ENCODE results near the gene TOX3.

DNA sequence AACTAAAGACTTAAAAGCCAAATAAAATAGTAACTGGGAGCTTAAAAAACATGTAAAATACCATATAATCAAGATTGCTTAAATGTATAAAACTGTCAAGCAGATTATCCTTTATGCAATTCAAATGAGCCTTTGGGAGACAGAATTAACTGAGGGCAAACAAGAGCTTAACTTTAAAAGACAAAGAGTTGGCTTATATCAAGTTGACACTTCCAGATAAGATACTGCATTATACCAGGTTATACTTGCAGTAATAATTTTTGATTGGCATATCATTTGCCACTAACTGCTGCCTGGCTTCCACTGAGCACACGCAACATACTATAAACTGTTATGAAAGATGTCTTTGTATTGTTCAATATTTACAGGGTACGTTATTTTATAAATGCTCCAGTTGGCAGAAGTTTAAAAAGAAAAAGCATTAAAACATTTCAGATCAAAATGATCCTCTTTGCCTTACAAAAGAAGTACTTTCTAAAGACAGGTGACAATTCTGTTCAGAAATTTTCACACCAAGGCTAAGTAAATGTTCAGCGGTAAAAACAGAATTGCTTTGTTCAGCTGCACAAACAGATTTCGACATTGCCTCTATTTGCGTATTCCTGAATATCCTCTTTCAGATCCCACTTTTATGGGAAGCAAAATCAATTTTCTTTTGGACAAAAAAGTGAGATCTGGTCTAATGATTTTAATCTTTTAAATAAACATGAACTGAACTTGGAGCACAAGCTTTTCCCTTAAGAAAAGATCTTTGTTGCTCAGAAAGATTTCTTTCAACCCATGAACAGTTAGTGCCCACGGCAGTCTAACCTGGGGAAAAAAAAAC lies 50.7 kb downstream of the TOX3 start:
- TF ChIP-seq, protein P1, sequence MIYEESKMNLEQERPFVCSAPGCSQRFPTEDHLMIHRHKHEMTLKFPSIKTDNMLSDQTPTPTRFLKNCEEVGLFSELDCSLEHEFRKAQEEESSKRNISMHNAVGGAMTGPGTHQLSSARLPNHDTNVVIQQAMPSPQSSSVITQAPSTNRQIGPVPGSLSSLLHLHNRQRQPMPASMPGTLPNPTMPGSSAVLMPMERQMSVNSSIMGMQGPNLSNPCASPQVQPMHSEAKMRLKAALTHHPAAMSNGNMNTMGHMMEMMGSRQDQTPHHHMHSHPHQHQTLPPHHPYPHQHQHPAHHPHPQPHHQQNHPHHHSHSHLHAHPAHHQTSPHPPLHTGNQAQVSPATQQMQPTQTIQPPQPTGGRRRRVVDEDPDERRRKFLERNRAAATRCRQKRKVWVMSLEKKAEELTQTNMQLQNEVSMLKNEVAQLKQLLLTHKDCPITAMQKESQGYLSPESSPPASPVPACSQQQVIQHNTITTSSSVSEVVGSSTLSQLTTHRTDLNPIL (CRISPR knock-in tag; IDR thresholded peaks at IDR 0.05; ENCODE audit: low read depth) = no peak
- TF ChIP-seq CSDC2 (CRISPR knock-in tag; IDR thresholded peaks at IDR 0.05) = no peak
- no peak for TF ChIP-seq TOX (CRISPR knock-in tag; IDR thresholded peaks at IDR 0.05; ENCODE audit: borderline replicate concordance)
- TF ChIP-seq BACH2 (CRISPR knock-in tag; IDR thresholded peaks at IDR 0.05; ENCODE audit: borderline replicate concordance) = no peak
- no peak for TF ChIP-seq GLIS3 (CRISPR knock-in tag; IDR thresholded peaks at IDR 0.05)
- TF ChIP-seq, protein P2, sequence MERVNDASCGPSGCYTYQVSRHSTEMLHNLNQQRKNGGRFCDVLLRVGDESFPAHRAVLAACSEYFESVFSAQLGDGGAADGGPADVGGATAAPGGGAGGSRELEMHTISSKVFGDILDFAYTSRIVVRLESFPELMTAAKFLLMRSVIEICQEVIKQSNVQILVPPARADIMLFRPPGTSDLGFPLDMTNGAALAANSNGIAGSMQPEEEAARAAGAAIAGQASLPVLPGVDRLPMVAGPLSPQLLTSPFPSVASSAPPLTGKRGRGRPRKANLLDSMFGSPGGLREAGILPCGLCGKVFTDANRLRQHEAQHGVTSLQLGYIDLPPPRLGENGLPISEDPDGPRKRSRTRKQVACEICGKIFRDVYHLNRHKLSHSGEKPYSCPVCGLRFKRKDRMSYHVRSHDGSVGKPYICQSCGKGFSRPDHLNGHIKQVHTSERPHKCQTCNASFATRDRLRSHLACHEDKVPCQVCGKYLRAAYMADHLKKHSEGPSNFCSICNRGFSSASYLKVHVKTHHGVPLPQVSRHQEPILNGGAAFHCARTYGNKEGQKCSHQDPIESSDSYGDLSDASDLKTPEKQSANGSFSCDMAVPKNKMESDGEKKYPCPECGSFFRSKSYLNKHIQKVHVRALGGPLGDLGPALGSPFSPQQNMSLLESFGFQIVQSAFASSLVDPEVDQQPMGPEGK (CRISPR knock-in tag; IDR thresholded peaks at IDR 0.05; ENCODE audit: borderline replicate concordance) = no peak
- no peak for TF ChIP-seq RARB (CRISPR knock-in tag; IDR thresholded peaks at IDR 0.05)
- TF ChIP-seq ESRRG (CRISPR knock-in tag; IDR thresholded peaks at IDR 0.05) = no peak
- TF ChIP-seq PPARA (CRISPR knock-in tag; IDR thresholded peaks at IDR 0.05; ENCODE audit: borderline replicate concordance) = no peak
- TF ChIP-seq ZNF8 (CRISPR knock-in tag; IDR thresholded peaks at IDR 0.05) = no peak
- TF ChIP-seq ZFP30 (CRISPR knock-in tag; IDR thresholded peaks at IDR 0.05) = no peak
- TF ChIP-seq ARNTL (CRISPR knock-in tag; IDR thresholded peaks at IDR 0.05; ENCODE audit: borderline replicate concordance, low read depth) = no peak
- TF ChIP-seq, protein P3, sequence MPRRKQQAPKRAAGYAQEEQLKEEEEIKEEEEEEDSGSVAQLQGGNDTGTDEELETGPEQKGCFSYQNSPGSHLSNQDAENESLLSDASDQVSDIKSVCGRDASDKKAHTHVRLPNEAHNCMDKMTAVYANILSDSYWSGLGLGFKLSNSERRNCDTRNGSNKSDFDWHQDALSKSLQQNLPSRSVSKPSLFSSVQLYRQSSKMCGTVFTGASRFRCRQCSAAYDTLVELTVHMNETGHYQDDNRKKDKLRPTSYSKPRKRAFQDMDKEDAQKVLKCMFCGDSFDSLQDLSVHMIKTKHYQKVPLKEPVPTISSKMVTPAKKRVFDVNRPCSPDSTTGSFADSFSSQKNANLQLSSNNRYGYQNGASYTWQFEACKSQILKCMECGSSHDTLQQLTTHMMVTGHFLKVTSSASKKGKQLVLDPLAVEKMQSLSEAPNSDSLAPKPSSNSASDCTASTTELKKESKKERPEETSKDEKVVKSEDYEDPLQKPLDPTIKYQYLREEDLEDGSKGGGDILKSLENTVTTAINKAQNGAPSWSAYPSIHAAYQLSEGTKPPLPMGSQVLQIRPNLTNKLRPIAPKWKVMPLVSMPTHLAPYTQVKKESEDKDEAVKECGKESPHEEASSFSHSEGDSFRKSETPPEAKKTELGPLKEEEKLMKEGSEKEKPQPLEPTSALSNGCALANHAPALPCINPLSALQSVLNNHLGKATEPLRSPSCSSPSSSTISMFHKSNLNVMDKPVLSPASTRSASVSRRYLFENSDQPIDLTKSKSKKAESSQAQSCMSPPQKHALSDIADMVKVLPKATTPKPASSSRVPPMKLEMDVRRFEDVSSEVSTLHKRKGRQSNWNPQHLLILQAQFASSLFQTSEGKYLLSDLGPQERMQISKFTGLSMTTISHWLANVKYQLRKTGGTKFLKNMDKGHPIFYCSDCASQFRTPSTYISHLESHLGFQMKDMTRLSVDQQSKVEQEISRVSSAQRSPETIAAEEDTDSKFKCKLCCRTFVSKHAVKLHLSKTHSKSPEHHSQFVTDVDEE (CRISPR knock-in tag; IDR thresholded peaks at IDR 0.05) = no peak
